PC-3 (cell line): ENCODE data around the gene ADGRL3.

ENCODE experiments used
- CTCF ChIP-seq: fragments of 300-600 bp; sonication (generic); conservative IDR thresholded peaks from 2 replicates; pipeline ENCODE4 v1.5.1; 2017; ENCODE audit warnings: antibody characterized with exemption, low read depth, mild to moderate bottlenecking, low read length
- EZH2 ChIP-seq: fragments of 300-600 bp; sonication (generic); IDR thresholded peaks from one replicate; pipeline ENCODE4 v1.6.1; 2017; ENCODE audit warnings: antibody characterized with exemption, mild to moderate bottlenecking, low read length; ENCODE audit not compliant: unreplicated experiment
- EZH2phosphoT487 ChIP-seq: fragments of 300-600 bp; sonication (generic); IDR thresholded peaks from 2 replicates; pipeline ENCODE4 v1.6.1; 2018; ENCODE audit warnings: mild to moderate bottlenecking, antibody characterized with exemption, low read length, borderline replicate concordance

DNA sequence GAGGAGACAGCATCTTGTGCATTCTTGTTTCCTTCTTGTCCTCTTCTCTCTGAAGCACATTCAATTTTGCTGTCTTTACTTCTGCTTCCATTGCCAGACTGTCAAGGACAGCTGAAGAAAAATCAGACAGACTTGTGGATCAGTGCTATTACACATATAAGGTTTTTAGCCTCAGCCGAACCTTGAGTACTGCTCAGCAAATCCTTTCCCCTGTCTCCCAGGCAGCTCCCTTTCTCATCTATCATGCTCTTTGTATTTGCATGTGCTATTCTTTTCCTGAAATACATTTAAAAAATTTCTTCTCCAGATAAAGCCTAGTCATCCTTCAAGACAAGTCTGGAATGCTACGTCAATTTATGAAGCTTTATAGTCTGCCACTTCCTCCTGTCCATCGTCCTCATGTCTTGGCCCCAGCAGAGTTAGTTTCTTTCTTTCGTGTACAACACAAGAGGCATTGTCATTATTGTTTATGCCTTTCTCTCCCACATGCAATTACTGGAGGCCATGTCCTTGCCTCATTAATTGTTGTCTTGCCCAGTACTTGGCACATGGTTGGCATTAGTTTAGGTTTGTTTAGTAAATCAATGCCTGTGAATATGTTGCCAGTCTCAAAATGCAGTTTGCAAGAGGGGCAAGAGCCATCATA is 45.1 kb downstream of the ADGRL3 start:
- TF ChIP-seq EZH2 (no peak), CTCF (no peak), EZH2phosphoT487 (no peak)
